Prostate gland (tissue), 2 donors: Measurements from ENCODE around the gene CCT3.

Source experiments
- POLR2A ChIP-seq: fragments of 450-650 bp; IDR thresholded peaks from one replicate; pipeline ENCODE4 v1.6.1; 2016; ENCODE audit warnings: antibody characterized with exemption, mild to moderate bottlenecking
- POLR2AphosphoS5 ChIP-seq: sonication (generic); formaldehyde crosslinking; IDR thresholded peaks from one replicate; pipeline ENCODE4 v1.6.1; 2017; ENCODE audit warnings: antibody characterized with exemption
- TF ChIP-seq, protein P1 (sequence below), 4 experiments: fragments of 200-600 bp in 2 of 4; fragments of 450-650 bp in 2 of 4; sonication (generic) in 2 of 4; IDR thresholded peaks; 1 replicate in 3 of 4; 2 replicates in 1 of 4; pipeline ENCODE4 v1.5.1; 2016 to 2019; ENCODE audit warnings: antibody characterized with exemption in 4 of 4, mild to moderate bottlenecking in 2 of 4, moderate library complexity in 2 of 4

DNA sequence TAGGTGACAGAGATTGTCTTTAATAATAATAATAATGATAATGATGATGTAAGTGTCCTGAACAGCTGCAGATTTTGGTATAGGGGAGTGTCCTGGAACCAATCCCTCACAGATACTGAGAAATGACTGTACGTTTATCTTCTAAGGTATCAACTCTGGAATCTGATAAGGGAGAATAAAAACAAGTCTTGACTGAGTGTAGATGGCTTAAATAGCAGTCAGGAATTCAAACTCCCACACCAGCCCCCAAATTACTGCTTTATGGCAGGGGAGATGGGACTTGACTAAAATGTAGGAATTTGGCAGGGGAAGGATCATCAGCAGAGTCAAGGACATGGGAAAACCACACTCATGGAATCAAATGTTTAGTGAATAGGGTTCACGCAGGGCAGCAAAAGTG, 32.9 kb downstream of the CCT3 start:
- TF ChIP-seq POLR2AphosphoS5, result no peak
- TF ChIP-seq POLR2A, result no peak
- TF ChIP-seq, protein P1, sequence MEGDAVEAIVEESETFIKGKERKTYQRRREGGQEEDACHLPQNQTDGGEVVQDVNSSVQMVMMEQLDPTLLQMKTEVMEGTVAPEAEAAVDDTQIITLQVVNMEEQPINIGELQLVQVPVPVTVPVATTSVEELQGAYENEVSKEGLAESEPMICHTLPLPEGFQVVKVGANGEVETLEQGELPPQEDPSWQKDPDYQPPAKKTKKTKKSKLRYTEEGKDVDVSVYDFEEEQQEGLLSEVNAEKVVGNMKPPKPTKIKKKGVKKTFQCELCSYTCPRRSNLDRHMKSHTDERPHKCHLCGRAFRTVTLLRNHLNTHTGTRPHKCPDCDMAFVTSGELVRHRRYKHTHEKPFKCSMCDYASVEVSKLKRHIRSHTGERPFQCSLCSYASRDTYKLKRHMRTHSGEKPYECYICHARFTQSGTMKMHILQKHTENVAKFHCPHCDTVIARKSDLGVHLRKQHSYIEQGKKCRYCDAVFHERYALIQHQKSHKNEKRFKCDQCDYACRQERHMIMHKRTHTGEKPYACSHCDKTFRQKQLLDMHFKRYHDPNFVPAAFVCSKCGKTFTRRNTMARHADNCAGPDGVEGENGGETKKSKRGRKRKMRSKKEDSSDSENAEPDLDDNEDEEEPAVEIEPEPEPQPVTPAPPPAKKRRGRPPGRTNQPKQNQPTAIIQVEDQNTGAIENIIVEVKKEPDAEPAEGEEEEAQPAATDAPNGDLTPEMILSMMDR (IDR thresholded peaks at IDR 0.05), result no peak
